B cell (primary cell): ENCODE results near the gene KLF16. TPM values are rescaled to one million over a fixed set of nuclear protein-coding genes. Genes with fewer than 3 reads are reported as not detected.

Experiments used
- ATAC-seq: fragments of 200-7000 bp; cut with Tn5 transposase; one replicate; pipeline ENCODE4 v1.10.0; 2021; ENCODE audit warnings: low read depth, mild to moderate bottlenecking, moderate number of reproducible peaks, moderate library complexity
- CTCF ChIA-PET: fragments of 350-600 bp; sonication (Branson Sonifier 250); formaldehyde crosslinking; loops from one replicate; lab custom pipeline; 2021; ENCODE audit warnings: antibody characterized with exemption, inconsistent platforms; lab: Charles Lee
- POLR2A ChIA-PET: fragments of 350-600 bp; sonication (Branson Sonifier 250); formaldehyde crosslinking; loops from one replicate; lab custom pipeline; 2021; ENCODE audit warnings: antibody characterized with exemption; lab: Charles Lee
- DNase-seq: peaks from one replicate; pipeline ENCODE4 v3.0.0; 2013
- H2AFZ ChIP-seq: 2 replicates; pipeline ENCODE4 v1.6.1; 2012; ENCODE audit warnings: mild to moderate bottlenecking, low read depth, low read length; ENCODE audit not compliant: insufficient read depth, poor library complexity, severe bottlenecking
- H3K27ac ChIP-seq, 2 donors: 1 replicate in 1 of 2; 2 replicates in 1 of 2; pipeline ENCODE4 v1.5.1; 2012 to 2013; ENCODE audit warnings: low read length in 2 of 2, mild to moderate bottlenecking in 2 of 2, moderate library complexity in 1 of 2
- H3K27me3 ChIP-seq, 4 experiments: fragments of 200-600 bp in 1 of 4; sonication (generic) in 1 of 4; replicated peaks in 1 of 4; 1 replicate in 2 of 4; 2 replicates in 2 of 4; pipeline versions ENCODE4 v1.6.1 to v1.7.0; 2013 to 2016; ENCODE audit warnings: low read length in 3 of 4, mild to moderate bottlenecking in 2 of 4, mixed read lengths in 1 of 4, moderate library complexity in 1 of 4; ENCODE audit not compliant: insufficient read depth in 4 of 4, control insufficient read depth in 3 of 4; ENCODE audit errors: control extremely low read depth in 1 of 4
- H3K36me3 ChIP-seq, 2 experiments: replicated peaks in 1 of 2; 1 replicate in 1 of 2; 2 replicates in 1 of 2; pipeline versions ENCODE4 v1.6.1 to v1.7.1; 2013; ENCODE audit warnings: low read length in 1 of 2; ENCODE audit not compliant: insufficient read depth in 2 of 2, control insufficient read depth in 1 of 2; ENCODE audit errors: control extremely low read depth in 1 of 2, extremely low read depth in 1 of 2
- H3K4me1 ChIP-seq, 2 donors: fragments of 200-600 bp in 1 of 2; sonication (generic) in 1 of 2; 1 replicate in 1 of 2; 2 replicates in 1 of 2; pipeline versions ENCODE4 v1.5.1 to v1.6.1; 2013 to 2017; ENCODE audit warnings: low read length in 2 of 2; ENCODE audit not compliant: control insufficient read depth in 2 of 2, insufficient read depth in 2 of 2
- H3K4me2 ChIP-seq: replicated peaks from 2 replicates; pipeline ENCODE3; 2012; ENCODE audit warnings: mild to moderate bottlenecking, low read depth, low read length; ENCODE audit not compliant: poor library complexity, severe bottlenecking
- H3K4me3 ChIP-seq, 5 experiments: fragments of 200-600 bp in 1 of 5; sonication (generic) in 1 of 5; 1 replicate in 3 of 5; 2 replicates in 2 of 5; pipeline versions ENCODE4 v1.5.1 to v1.7.0; 2011 to 2016; ENCODE audit warnings: low read length in 4 of 5, mild to moderate bottlenecking in 4 of 5, low read depth in 2 of 5, control low read depth in 1 of 5, moderate library complexity in 1 of 5; ENCODE audit not compliant: insufficient read depth in 1 of 5; ENCODE audit errors: control extremely low read depth in 1 of 5, extremely low read depth in 1 of 5
- H3K79me2 ChIP-seq: fragments of 200-600 bp; sonication (generic); one replicate; pipeline ENCODE4 v1.6.0; 2016; ENCODE audit warnings: low read length; ENCODE audit not compliant: control insufficient read depth, insufficient read depth
- H3K9ac ChIP-seq: fragments of 200-600 bp; sonication (generic); 2 replicates; pipeline ENCODE4 v1.6.1; 2017; ENCODE audit warnings: mild to moderate bottlenecking, low read length, moderate library complexity
- H3K9me3 ChIP-seq, 3 donors: one replicate each; pipeline versions ENCODE4 v1.6.1 to v1.7.1; 2013; ENCODE audit warnings: low read length in 2 of 3; ENCODE audit not compliant: control insufficient read depth in 2 of 3, insufficient read depth in 1 of 3; ENCODE audit errors: control extremely low read depth in 1 of 3
- H4K20me1 ChIP-seq: 2 replicates; pipeline ENCODE4 v1.6.0; 2012; ENCODE audit warnings: mild to moderate bottlenecking, low read length; ENCODE audit not compliant: insufficient read depth, control insufficient read depth, poor library complexity, severe bottlenecking
- H3K27ac Mint-ChIP-seq: one replicate; pipeline ENCODE4 v1.8.0; 2021; ENCODE audit warnings: mixed read lengths
- H3K27me3 Mint-ChIP-seq: one replicate; pipeline ENCODE4 v1.8.0; 2021; ENCODE audit warnings: mixed read lengths
- H3K4me1 Mint-ChIP-seq: one replicate; pipeline ENCODE4 v1.8.0; 2021; ENCODE audit warnings: mixed read lengths
- H3K4me3 Mint-ChIP-seq: one replicate; pipeline ENCODE4 v1.8.0; 2021; ENCODE audit warnings: mixed read lengths
- H3K9me3 Mint-ChIP-seq: one replicate; pipeline ENCODE4 v1.8.0; 2022; ENCODE audit warnings: mixed read lengths; ENCODE audit not compliant: insufficient read depth
- EZH2 ChIP-seq: IDR thresholded peaks from 2 replicates; pipeline ENCODE4 v1.6.1; 2012; ENCODE audit warnings: borderline replicate concordance, low read depth, mild to moderate bottlenecking, moderate library complexity, low read length; ENCODE audit not compliant: insufficient read depth, poor library complexity, severe bottlenecking
- WGBS: methylation state at CpG from one replicate; pipeline ENCODE4 v1.1.5; 2013; ENCODE audit warnings: missing lambda C conversion rate; ENCODE audit not compliant: insufficient coverage; 5-methylcytosine and 5-hydroxymethylcytosine counted together
- intact Hi-C: fragments of 100-400 bp; cut with micrococcal nuclease; formaldehyde crosslinking; loops from one replicate; pipeline ENCODE4 v1.10.0; 2022
- polyA plus RNA-seq: library from polyadenylated mRNA; depleted of rRNA; stranded (reverse); fragments of >200 nt; gene quantifications from 2 replicates; pipeline ENCODE4 v1.2.3, GENCODE V29; 2012
- total RNA-seq, 2 donors: library from RNA; stranded (reverse); fragments of 120-200 nt in 1 of 2; gene quantifications; 1 replicate in 1 of 2; 2 replicates in 1 of 2; pipeline versions ENCODE4 v1.2.3 to v1.2.4, GENCODE V29; 2013 to 2022
- TF ChIP-seq, protein P1 (sequence below): fragments of 200-600 bp; IDR thresholded peaks from one replicate; pipeline ENCODE4 v1.8.0; 2022; ENCODE audit warnings: antibody characterized with exemption, mild to moderate bottlenecking

Gene KLF16
- total and polyA plus RNA-seq, 2 donors (not counting 1 experiment from before 2014, with no cell fraction given) = 29.7 to 49.0 TPM

DNA sequence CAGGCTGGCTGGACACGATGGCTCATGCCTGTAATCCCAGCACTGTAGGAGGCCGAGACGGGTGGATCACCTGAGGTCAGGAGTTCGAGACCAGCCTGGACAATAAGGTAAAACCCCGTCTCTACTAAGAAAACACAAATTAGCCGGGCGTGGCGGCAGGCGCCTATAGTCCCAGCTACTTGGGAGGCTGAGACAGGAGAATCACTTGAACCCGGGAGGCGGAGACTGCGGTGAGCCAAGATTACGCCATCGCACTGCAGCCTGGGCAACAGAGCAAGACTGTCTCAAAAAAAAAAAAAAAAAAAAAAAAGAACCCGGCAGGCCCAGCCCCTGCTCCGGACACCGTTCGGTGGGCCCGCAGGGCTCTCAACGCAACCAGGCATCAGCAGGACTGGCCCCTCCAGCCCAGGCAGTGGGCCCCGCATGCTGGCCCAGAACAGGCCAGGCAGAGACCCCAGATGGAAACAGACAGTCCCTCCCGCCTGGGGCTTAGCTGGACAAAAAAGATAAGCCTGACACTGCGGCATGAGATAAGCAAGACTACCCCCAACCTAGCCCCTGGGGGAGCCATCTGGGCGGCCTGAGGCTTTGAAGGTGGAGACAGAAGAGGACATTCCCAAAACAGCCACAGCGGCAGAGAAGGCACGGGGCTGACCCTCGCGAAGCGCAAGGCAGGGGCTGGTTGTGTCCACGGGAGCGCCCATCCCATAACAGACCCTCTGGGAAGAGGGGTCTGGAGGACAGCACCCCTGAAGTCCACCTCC, 26.7 kb downstream of the KLF16 start:
- H3K9ac ChIP-seq = no peak overlapping the region
- H4K20me1 ChIP-seq = peaks cover 96% of the 10 kb centered on the region
- Mint-ChIP-seq H3K9me3 (no peaks in the 10 kb centered on the region), H3K4me1 (peaks cover 33% of the 10 kb centered on the region), H3K27me3 (no peaks in the 10 kb centered on the region), H3K27ac (no peak overlapping the region), H3K4me3 (no peak overlapping the region)
- ATAC-seq (no peak), DNase-seq (no peak)
- H3K4me1 ChIP-seq = peaks cover 11 to 12% of the 10 kb centered on the region in 2 donors
- peaks cover 94% of the 10 kb centered on the region for H3K79me2 ChIP-seq
- intact Hi-C loops = no loop called here
- no peak overlapping the region for H3K4me2 ChIP-seq
- peaks cover 0 to 7% of the 10 kb centered on the region in 2 experiments for H3K36me3 ChIP-seq
- no peak overlapping the region for H3K27ac ChIP-seq
- H3K4me3 ChIP-seq = no peak overlapping the region
- H3K27me3 ChIP-seq = no peaks in the 10 kb centered on the region
- no peak for TF ChIP-seq EZH2
- TF ChIP-seq, protein P1, sequence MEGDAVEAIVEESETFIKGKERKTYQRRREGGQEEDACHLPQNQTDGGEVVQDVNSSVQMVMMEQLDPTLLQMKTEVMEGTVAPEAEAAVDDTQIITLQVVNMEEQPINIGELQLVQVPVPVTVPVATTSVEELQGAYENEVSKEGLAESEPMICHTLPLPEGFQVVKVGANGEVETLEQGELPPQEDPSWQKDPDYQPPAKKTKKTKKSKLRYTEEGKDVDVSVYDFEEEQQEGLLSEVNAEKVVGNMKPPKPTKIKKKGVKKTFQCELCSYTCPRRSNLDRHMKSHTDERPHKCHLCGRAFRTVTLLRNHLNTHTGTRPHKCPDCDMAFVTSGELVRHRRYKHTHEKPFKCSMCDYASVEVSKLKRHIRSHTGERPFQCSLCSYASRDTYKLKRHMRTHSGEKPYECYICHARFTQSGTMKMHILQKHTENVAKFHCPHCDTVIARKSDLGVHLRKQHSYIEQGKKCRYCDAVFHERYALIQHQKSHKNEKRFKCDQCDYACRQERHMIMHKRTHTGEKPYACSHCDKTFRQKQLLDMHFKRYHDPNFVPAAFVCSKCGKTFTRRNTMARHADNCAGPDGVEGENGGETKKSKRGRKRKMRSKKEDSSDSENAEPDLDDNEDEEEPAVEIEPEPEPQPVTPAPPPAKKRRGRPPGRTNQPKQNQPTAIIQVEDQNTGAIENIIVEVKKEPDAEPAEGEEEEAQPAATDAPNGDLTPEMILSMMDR = no peak
- 97% methylated on average over 29 of the region's 31 CpGs for WGBS
- H3K9me3 ChIP-seq = no peaks in the 10 kb centered on the region
- no peak overlapping the region for H2AFZ ChIP-seq
- ChIA-PET POLR2A (no interaction called here), CTCF (interaction anchor here (1.4 to 4.9 kb wide), 5 partner anchors 10 to 272 kb away, joined by 3 to 57 read pairs (median 5); no protein-coding TSS in a partner anchor)

DNA sequence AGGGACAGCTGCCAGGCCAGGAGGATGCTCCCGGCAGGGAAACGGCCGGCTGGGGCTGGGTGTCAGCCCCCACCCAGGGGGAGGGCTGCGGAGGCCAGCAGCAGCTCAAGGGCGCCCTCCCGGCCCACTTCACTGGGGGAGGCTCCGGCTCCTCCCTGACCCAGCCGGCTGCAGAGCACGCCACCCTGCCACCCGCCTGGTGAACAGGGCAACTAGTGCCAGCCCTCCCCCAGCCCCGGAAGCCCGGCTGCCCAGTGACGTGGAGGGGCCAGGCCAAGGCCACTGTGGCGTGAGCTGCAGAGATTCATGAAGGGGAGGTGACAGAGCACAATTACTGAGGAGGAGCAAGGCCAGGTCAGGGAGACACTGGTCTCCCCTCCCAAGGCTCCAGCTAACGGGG, 29.8 kb downstream of the KLF16 start:
- ChIA-PET POLR2A (no interaction called here), CTCF (interaction anchor here (1.2 kb wide), 1 partner anchor 15 kb away, joined by 3 read pairs; no protein-coding TSS in a partner anchor)
- H3K4me3 ChIP-seq = no peak overlapping the region
- WGBS = 96% methylated on average over 14 of the region's 15 CpGs
- H2AFZ ChIP-seq = no peak overlapping the region
- H3K4me2 ChIP-seq = no peak overlapping the region
- peaks cover 97% of the 10 kb centered on the region for H4K20me1 ChIP-seq
- Mint-ChIP-seq H3K4me3 (no peak overlapping the region), H3K27ac (no peak overlapping the region), H3K27me3 (no peaks in the 10 kb centered on the region), H3K9me3 (no peaks in the 10 kb centered on the region), H3K4me1 (peaks cover 8% of the 10 kb centered on the region)
- peaks cover 0 to 20% of the 10 kb centered on the region in 2 experiments for H3K36me3 ChIP-seq
- no peak overlapping the region for H3K27ac ChIP-seq
- TF ChIP-seq EZH2 = no peak
- TF ChIP-seq, protein P1 = no peak
- ATAC-seq (no peak), DNase-seq (no peak)
- peaks cover 3 to 8% of the 10 kb centered on the region in 2 donors for H3K4me1 ChIP-seq
- H3K27me3 ChIP-seq = no peaks in the 10 kb centered on the region
- no peak overlapping the region for H3K9ac ChIP-seq
- peaks cover 85% of the 10 kb centered on the region for H3K79me2 ChIP-seq
- intact Hi-C loops = no loop called here
- H3K9me3 ChIP-seq = no peaks in the 10 kb centered on the region
